ENCODE measurements around the gene PNMA6F.
"Not testable (repeated sequence)": the region's sequence is repeated elsewhere in the genome, so short reads cannot be mapped to it uniquely, and the experiment has no call there.

PNMA6F gene

GRCh38 chrX:153302796-153303195 lies 18.8 kb downstream of the PNMA6F start:
- no peak for DNase-seq (ENCODE audit: low read depth)

GRCh38 chrX:153301746-153302145 lies 19.8 kb downstream of the PNMA6F start:
- DNase-seq (ENCODE audit: low read depth) = no peak

GRCh38 chrX:153299855-153300254 lies 21.7 kb downstream of the PNMA6F start:
- DNase-seq (ENCODE audit: low read depth) = no peak

- DNase-seq (ENCODE audit: low read depth) = no peak
Observed at GRCh38 chrX:153297376-153297775, 24.2 kb downstream of the PNMA6F start.

GRCh38 chrX:153293485-153294071 lies 28.0 kb downstream of the PNMA6F start:
- DNase-seq (ENCODE audit: low read depth) = not testable (repeated sequence)

- DNase-seq (ENCODE audit: low read depth) = not testable (repeated sequence)
Observed at GRCh38 chrX:153288807-153289206, 32.8 kb downstream of the PNMA6F start.

- DNase-seq (ENCODE audit: low read depth) = not testable (repeated sequence)
Observed at GRCh38 chrX:153285678-153286077, 35.9 kb downstream of the PNMA6F start.

GRCh38 chrX:153283982-153284381 lies 37.6 kb downstream of the PNMA6F start:
- not testable (repeated sequence) for DNase-seq (ENCODE audit: low read depth)

GRCh38 chrX:153281784-153282183 lies 39.8 kb downstream of the PNMA6F start:
- DNase-seq (ENCODE audit: low read depth) = not testable (repeated sequence)

- DNase-seq (ENCODE audit: low read depth) = not testable (repeated sequence)
Observed at GRCh38 chrX:153279304-153279703, 42.3 kb downstream of the PNMA6F start.

GRCh38 chrX:153276049-153276448 lies 45.5 kb downstream of the PNMA6F start:
- not testable (repeated sequence) for DNase-seq (ENCODE audit: low read depth)

GRCh38 chrX:153275418-153275817 lies 46.1 kb downstream of the PNMA6F start:
- DNase-seq (ENCODE audit: low read depth) = not testable (repeated sequence)

GRCh38 chrX:153272584-153272983 lies 49.0 kb downstream of the PNMA6F start:
- not testable (repeated sequence) for DNase-seq (ENCODE audit: low read depth)

- DNase-seq (ENCODE audit: low read depth) = not testable (repeated sequence)
Observed at GRCh38 chrX:153272070-153272469, 49.5 kb downstream of the PNMA6F start.

All from stromal cell of bone marrow (primary cell).